Measurements from ENCODE around the gene UPK3A.

DNA sequence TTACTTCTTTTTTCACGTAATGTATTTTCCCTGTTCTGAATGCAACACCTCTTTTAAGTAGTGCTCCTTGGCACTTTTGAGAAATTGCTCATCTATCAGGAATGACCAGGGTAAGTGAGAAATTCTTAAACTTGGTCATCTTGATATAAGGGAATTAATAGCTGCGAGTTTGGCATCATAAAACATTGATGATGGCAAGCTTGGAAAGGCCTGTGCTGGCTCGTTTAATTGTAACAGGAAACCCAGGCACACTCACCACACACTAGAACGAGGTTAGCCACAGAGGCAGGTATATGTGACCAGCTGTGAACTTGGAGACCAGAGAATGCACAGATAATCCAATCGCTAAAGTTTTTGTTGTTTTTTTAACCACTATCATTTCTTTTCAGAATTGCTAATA lies 49.3 kb downstream of the UPK3A start:
- TF ChIP-seq EZH2 (optimal IDR thresholded peaks at IDR 0.05; ENCODE audit: low read depth, low read length) (no peak), EZH2phosphoT487 (IDR thresholded peaks at IDR 0.05; ENCODE audit: low read length) (no peak)
- TF ChIP-seq, protein P1, sequence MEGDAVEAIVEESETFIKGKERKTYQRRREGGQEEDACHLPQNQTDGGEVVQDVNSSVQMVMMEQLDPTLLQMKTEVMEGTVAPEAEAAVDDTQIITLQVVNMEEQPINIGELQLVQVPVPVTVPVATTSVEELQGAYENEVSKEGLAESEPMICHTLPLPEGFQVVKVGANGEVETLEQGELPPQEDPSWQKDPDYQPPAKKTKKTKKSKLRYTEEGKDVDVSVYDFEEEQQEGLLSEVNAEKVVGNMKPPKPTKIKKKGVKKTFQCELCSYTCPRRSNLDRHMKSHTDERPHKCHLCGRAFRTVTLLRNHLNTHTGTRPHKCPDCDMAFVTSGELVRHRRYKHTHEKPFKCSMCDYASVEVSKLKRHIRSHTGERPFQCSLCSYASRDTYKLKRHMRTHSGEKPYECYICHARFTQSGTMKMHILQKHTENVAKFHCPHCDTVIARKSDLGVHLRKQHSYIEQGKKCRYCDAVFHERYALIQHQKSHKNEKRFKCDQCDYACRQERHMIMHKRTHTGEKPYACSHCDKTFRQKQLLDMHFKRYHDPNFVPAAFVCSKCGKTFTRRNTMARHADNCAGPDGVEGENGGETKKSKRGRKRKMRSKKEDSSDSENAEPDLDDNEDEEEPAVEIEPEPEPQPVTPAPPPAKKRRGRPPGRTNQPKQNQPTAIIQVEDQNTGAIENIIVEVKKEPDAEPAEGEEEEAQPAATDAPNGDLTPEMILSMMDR (IDR thresholded peaks at IDR 0.05; ENCODE audit: low read length), result no peak

Data from MM.1S (cell line).